Measurements from ENCODE around the gene STX17. TPM values are rescaled to one million over a fixed set of nuclear protein-coding genes. Genes with fewer than 3 reads are reported as not detected.

Gene STX17
- total and polyA plus RNA-seq, 10 of the 15 experiments (the other 5 are each of a cell fraction or from before 2014, with no cell fraction given), result 11.5 to 29.3 (median 20.0) TPM

DNA sequence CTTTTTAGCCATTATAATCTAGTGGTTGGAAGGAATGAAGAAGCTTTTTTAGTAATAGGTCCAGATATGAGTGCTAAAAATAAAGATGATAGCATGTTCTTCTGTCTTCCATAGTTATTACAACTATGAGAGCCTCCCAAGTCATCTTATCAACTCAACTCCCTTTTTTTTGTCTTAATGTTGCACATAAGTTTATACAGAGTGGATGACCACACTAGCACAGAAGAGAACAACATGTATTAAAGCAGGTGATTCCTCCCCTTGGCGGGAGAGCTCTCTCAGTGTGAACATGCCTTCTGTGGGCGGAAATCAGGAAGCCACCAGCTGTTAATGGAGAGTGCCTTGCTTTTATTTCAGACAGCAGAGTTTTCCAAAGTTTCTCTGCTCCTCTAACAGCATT lies 40.1 kb upstream of the STX17 start:
- no peak overlapping the region for H3K4me2 ChIP-seq (ENCODE audit: control insufficient read depth, insufficient read depth)
- BruUV-seq (replicated peaks), result no TSS peak

More for the DNA sequence above, 40.1 kb upstream of the STX17 start:
- H3K4me1 ChIP-seq (ENCODE audit: control insufficient read depth, insufficient read depth, low read length), result peaks cover 18% of the 10 kb centered on the region
- no peak overlapping the region for H3K27ac ChIP-seq (ENCODE audit: control insufficient read depth, insufficient read depth)
- no peaks in the 10 kb centered on the region for H3K9me3 ChIP-seq (replicated peaks; ENCODE audit: control insufficient read depth, insufficient read depth, low read length)
- RAD21 ChIA-PET (ENCODE audit: unreplicated experiment), result no interaction called here
- CTCF ChIA-PET, result interaction anchor here (0.9 to 1.8 kb wide), 2 partner anchors 19 to 42 kb away, joined by 3 to 6 read pairs; no protein-coding TSS in a partner anchor
- DNase-seq (ENCODE audit: low read depth, low spot score) (no peak), FAIRE-seq (peak; percentile 38), ATAC-seq (no peak)
- WGBS (ENCODE audit: insufficient coverage, insufficient replicate concordance, low lambda C conversion rate, missing lambda C conversion rate), result 66% methylated on average over 2 of the region's 2 CpGs
- H3K9ac ChIP-seq (ENCODE audit: control insufficient read depth, insufficient read depth, low read length), result no peak overlapping the region
- TF ChIP-seq GABPA (IDR thresholded peaks at IDR 0.05; ENCODE audit: low read depth), result no peak
- TF ChIP-seq YBX1 (IDR thresholded peaks at IDR 0.05), result no peak
- TF ChIP-seq, protein P1, sequence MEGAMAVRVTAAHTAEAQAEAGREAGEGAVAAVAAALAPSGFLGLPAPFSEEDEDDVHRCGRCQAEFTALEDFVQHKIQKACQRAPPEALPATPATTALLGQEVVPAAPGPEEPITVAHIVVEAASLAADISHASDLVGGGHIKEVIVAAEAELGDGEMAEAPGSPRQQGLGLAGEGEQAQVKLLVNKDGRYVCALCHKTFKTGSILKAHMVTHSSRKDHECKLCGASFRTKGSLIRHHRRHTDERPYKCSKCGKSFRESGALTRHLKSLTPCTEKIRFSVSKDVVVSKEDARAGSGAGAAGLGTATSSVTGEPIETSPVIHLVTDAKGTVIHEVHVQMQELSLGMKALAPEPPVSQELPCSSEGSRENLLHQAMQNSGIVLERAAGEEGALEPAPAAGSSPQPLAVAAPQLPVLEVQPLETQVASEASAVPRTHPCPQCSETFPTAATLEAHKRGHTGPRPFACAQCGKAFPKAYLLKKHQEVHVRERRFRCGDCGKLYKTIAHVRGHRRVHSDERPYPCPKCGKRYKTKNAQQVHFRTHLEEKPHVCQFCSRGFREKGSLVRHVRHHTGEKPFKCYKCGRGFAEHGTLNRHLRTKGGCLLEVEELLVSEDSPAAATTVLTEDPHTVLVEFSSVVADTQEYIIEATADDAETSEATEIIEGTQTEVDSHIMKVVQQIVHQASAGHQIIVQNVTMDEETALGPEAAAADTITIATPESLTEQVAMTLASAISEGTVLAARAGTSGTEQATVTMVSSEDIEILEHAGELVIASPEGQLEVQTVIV (IDR thresholded peaks at IDR 0.05; ENCODE audit: borderline replicate concordance, partially characterized antibody), result no peak
- no peak for TF ChIP-seq STAT3 (IDR thresholded peaks at IDR 0.05; ENCODE audit: low read depth, low read length)
- no peak for TF ChIP-seq TBL1XR1 (IDR thresholded peaks at IDR 0.05; ENCODE audit: low read depth, low read length)
- no peak for TF ChIP-seq POLR2AphosphoS2 (IDR thresholded peaks at IDR 0.05; ENCODE audit: low read depth, low read length)
- TF ChIP-seq SMAD1 (IDR thresholded peaks at IDR 0.05; ENCODE audit: low read depth, partially characterized antibody), result no peak
- TF ChIP-seq JUND (IDR thresholded peaks at IDR 0.05; ENCODE audit: low read depth, low read length), result no peak
- TF ChIP-seq HDGF (IDR thresholded peaks at IDR 0.05), result no peak
- H3K79me2 ChIP-seq (ENCODE audit: control insufficient read depth, insufficient read depth, low read length), result no peaks in the 10 kb centered on the region
- in situ Hi-C loops (cut with MboI) (no loop called here), intact Hi-C loops (cut with micrococcal nuclease; ENCODE audit: unreplicated experiment) (no loop called here)
- H3K4me3 ChIP-seq, result no peak overlapping the region
- SMC1A ChIA-PET (ENCODE audit: uncharacterized antibody, unreplicated experiment), result interaction anchor here (1.5 kb wide), 1 partner anchor 11 kb away, joined by 3 read pairs; no protein-coding TSS in a partner anchor
- POLR2A ChIA-PET, result interaction anchor here (1.1 kb wide), 1 partner anchor 29 kb away, joined by 3 read pairs; no protein-coding TSS in a partner anchor
- no peak overlapping the region for H2AFZ ChIP-seq (ENCODE audit: control insufficient read depth, low read depth, low read length)
- H4K20me1 ChIP-seq (ENCODE audit: control insufficient read depth, insufficient read depth), result no peaks in the 10 kb centered on the region
- no peaks in the 10 kb centered on the region for H3K27me3 ChIP-seq (replicated peaks in 1 of 2; ENCODE audit: control insufficient read depth in 2 of 2, insufficient read depth in 2 of 2, low read length in 1 of 2)
- H3K36me3 ChIP-seq (ENCODE audit: control insufficient read depth in 2 of 2, insufficient read depth in 2 of 2, low read length in 1 of 2), result no peaks in the 10 kb centered on the region
